WERI-Rb-1 (cell line): ENCODE measurements around the gene IL23R.

Source experiments
- DNase-seq: peaks from one replicate; pipeline ENCODE4 v3.0.0-alpha.2; 2020
- H3K27ac ChIP-seq: fragments of 250-450 bp; sonication (Bioruptor Pico); 2 replicates; pipeline ENCODE4 v1.5.1; 2020; ENCODE audit warnings: mild to moderate bottlenecking, moderate library complexity
- H3K27me3 ChIP-seq: fragments of 250-450 bp; sonication (Bioruptor Pico); 2 replicates; pipeline ENCODE4 v1.5.1; 2021; ENCODE audit warnings: mild to moderate bottlenecking, low read depth, moderate library complexity; ENCODE audit not compliant: insufficient read depth, severe bottlenecking
- H3K36me3 ChIP-seq: fragments of 250-450 bp; sonication (Bioruptor Pico); 2 replicates; pipeline ENCODE4 v1.5.1; 2020; ENCODE audit warnings: mild to moderate bottlenecking, moderate library complexity
- H3K4me3 ChIP-seq: 2 replicates; pipeline ENCODE4 v1.5.1; 2011; ENCODE audit warnings: low read depth, mild to moderate bottlenecking, control low read depth, low read length
- H3K9me3 ChIP-seq: fragments of 250-450 bp; sonication (Bioruptor Pico); 2 replicates; pipeline ENCODE4 v1.5.1; 2021; ENCODE audit warnings: mild to moderate bottlenecking, moderate library complexity; ENCODE audit not compliant: severe bottlenecking
- CTCF ChIP-seq: IDR thresholded peaks from 2 replicates; pipeline ENCODE4 v1.5.1; 2011; ENCODE audit warnings: low read depth, mild to moderate bottlenecking, control low read depth, inconsistent platforms, low read length

IL23R gene

GRCh38 chr1:67126111-67126746 lies 40.0 kb upstream of the IL23R start:
- no peak overlapping the region for H3K4me3 ChIP-seq
- no peaks in the 10 kb centered on the region for H3K36me3 ChIP-seq
- DNase-seq: no peak
- H3K27ac ChIP-seq: no peak overlapping the region
- no peaks in the 10 kb centered on the region for H3K9me3 ChIP-seq
- no peak for TF ChIP-seq CTCF
- no peaks in the 10 kb centered on the region for H3K27me3 ChIP-seq

GRCh38 chr1:67126974-67127373 lies 39.3 kb upstream of the IL23R start:
- Histone ChIP-seq H3K36me3 (no peaks in the 10 kb centered on the region), H3K9me3 (no peaks in the 10 kb centered on the region), H3K27ac (no peak overlapping the region), H3K4me3 (no peak overlapping the region), H3K27me3 (no peaks in the 10 kb centered on the region)
- no peak for DNase-seq
- no peak for TF ChIP-seq CTCF

DNA sequence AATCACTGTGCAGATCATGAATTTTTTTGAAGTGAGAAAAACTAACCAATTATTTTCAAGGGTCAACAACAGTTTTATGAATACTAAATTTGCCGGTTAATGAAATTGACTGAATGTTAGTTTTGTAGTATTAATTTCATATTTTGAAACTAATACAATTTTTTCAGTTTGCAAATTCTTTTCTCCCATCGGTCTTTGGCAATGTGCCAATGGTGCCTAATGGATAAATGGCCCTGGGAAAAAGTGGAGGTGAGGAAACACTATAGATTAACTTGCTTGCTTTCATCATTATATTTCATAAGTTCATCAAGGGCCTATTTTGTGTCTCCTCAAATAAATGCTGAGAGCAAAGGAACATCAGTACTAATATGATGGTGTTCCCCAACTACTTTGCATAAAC lies 35.6 kb upstream of the IL23R start:
- Histone ChIP-seq H3K9me3 (no peaks in the 10 kb centered on the region), H3K36me3 (no peaks in the 10 kb centered on the region), H3K4me3 (no peak overlapping the region), H3K27ac (no peak overlapping the region), H3K27me3 (no peaks in the 10 kb centered on the region)
- no peak for DNase-seq
- TF ChIP-seq CTCF: no peak

- Histone ChIP-seq H3K36me3 (no peaks in the 10 kb centered on the region), H3K27ac (no peak overlapping the region), H3K4me3 (no peak overlapping the region), H3K27me3 (no peaks in the 10 kb centered on the region), H3K9me3 (no peaks in the 10 kb centered on the region)
- no peak for TF ChIP-seq CTCF
- DNase-seq: no peak
These were observed 33.1 kb upstream of the IL23R start for GRCh38 chr1:67133177-67133576.

DNA sequence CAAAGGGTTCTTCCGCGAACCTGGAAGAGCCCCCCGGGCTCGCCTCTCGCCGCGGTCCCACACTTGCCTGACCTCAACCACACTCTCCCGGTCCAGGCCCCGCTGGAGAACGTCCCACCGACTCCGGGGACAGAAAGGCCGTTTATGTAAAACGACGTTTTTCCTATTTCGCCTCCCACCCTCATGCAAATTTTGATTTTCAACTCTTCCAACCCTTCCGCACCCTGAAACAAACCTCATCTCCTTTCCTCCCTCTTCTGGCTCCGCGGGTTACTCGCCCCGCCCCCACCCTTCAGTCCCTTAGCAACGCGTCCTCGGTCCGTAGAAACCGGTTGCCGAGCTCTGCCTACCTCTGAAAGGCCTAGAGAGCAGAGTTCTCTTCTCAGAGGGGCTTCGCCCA lies 31.6 kb upstream of the IL23R start, which contains the start of gene C1orf141:
C1orf141 (minus strand) TSS at position 276 of the 400 bp plus-strand sequence. CDS start 7,730 bp downstream, outside the sequence.
- H3K27me3 ChIP-seq: no peaks in the 10 kb centered on the region
- DNase-seq: no peak
- no peak within 1 kb of the TSS for H3K27ac ChIP-seq
- TF ChIP-seq CTCF: no peak
- H3K9me3 ChIP-seq: no peaks in the 10 kb centered on the region
- no peaks in the 10 kb centered on the region for H3K36me3 ChIP-seq
- H3K4me3 ChIP-seq: no peak within 1 kb of the TSS

DNA sequence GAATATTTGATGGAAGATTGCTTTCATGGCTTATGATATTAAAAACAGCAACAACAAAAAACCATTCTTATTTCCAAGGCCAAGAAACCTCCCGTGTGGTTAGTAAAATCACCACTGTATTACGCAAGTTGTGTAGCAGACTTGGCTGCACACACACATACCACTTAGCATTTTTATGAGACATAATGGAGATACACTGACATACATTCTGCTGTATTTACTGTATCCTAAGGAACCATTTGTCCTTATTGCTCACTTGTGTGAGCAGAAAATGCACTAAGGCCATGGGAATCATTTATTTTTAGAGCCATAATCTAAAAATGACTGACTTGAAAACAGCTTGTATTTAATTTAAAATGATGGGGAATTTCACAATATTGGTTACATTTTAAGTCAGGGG lies 30.9 kb upstream of the IL23R start:
- no peaks in the 10 kb centered on the region for H3K27me3 ChIP-seq
- H3K36me3 ChIP-seq: no peaks in the 10 kb centered on the region
- no peak for TF ChIP-seq CTCF
- H3K4me3 ChIP-seq: no peak overlapping the region
- no peak overlapping the region for H3K27ac ChIP-seq
- no peak for DNase-seq
- H3K9me3 ChIP-seq: no peaks in the 10 kb centered on the region
